HUDEP-2 (cell line): ENCODE results near the gene KAT5.
"Not testable (repeated sequence)": the region's sequence is repeated elsewhere in the genome, so short reads cannot be mapped to it uniquely, and the experiment has no call there.

Experiments
- DNase-seq, 76 experiments: peaks; one replicate each; lab custom pipeline; 2025; ENCODE audit not compliant: unreplicated experiment in 76 of 76; lab: John Stamatoyannopoulos, UW

KAT5 gene

DNA sequence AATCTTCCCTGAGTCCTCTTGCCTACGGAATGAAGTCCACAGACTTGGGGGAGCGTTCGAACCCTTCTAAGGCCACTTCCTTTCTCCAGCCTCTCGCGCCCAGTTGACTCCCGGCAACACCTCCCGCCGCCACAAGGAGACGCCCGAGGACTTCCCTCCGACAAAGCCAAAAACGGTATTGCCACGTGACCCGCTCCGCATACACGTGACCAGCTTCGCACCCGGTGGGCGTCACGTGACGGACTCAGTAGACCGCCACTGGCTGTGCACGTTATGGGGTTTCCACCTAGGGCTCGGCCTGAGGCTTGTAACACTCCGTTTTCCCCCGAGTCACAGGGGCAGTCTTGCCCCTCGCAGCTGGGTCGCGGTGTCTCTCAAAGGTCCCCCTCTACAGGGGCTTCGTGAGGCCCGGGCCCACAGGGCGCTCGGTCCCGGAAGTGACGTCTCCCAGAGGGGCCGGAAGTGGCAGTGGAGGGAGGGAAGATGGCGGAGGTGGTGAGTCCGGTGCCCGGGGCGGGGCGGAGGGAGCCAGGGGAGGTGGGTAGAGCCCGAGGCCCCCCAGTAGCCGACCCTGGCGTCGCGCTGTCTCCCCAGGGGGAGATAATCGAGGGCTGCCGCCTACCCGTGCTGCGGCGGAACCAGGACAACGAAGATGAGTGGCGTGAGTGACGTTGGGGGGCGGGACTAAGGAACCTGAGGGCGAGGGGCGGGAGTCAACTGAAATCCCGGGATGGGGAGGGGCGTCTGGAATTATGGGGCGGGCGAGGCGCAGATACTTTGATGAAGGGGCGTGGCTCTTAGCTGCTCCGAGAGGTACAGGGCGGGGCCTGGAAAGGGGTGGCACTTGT is at the start of gene KAT5:
Gene KAT5, plus strand, starts transcription at position 468 of the 848 bp plus-strand sequence. Its CDS starts 16 bp downstream, at position 484.
- peak; percentile 62 to 100 (median 96) for DNase-seq

DNA sequence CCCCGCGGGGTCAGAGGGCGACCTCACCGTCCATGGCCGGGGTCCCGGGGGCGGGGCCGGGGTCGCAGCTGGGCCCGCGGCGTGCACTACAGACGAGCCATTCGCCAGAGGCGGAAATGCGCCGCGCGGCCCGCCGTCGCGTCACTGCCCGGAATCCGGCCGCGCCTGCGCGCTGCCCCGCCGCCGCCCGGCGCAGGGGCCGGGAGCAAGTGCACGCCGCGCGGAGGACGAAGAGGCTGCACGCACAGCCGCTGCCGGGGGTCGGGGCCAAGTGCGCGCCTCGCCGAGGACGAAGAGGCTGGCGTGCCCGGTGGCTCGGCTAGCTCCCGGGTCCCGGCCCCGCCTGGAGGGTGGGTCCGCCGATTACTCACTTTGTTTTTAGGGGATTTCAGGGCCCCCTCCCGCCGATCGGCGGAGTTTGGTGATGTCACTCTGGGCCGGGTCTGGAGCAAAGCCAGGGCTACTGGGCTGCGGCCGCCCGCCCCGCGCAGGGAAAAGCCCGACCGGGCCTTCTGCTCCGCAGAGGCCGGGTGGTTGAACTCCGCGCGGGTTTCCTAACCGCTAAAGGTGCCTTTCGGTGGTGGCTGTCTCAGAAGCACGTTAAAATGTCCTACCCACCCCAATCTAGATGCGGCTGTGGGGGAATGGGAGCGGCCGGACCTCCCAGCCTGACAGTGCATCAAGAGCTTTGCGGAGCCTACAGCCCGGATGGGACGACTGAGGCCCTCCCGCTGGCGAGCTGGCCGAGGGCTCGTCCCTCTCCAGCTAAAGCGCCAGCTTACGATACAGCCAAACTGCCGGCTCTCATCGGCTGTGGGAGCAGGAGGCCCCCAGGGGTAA is 49.0 kb upstream of the KAT5 start, which contains the start of gene RELA:
Gene RELA, minus strand, starts transcription at position 118 of the 840 bp plus-strand sequence. Its CDS starts 84 bp downstream, at position 34.
- DNase-seq: peak in 73 of 76 experiments; percentile 67 to 97 (median 88)

DNA sequence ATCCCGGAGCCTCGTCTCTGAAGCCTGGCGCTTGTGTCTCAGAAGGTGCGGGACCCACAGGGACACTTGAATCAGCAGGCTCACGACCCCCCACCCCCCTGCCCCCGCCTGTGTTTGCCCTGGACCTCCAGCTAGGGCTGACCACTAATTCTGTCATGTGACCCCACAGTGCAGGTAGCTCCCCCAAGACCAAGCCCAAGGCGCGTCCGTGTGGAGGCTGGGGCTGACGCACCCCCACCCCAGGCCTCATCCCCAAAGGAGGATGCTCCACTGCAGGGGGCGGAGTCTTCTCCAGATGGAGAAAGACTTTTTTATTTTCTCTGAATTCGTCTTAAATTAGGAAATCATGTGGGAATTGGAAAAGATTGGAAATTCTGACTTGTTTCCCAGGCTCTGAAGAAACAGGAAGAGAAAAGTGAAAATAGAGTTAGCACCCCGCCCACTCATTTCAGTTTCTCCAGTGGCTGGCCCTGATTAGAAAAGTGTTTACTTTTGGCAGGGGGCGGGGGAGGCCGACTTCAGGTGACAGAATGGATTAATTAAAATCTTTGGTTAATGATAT is 48.3 kb upstream of the KAT5 start:
- DNase-seq: peak in 3 of 76 experiments; percentile 8 to 18 (median 8)

DNA sequence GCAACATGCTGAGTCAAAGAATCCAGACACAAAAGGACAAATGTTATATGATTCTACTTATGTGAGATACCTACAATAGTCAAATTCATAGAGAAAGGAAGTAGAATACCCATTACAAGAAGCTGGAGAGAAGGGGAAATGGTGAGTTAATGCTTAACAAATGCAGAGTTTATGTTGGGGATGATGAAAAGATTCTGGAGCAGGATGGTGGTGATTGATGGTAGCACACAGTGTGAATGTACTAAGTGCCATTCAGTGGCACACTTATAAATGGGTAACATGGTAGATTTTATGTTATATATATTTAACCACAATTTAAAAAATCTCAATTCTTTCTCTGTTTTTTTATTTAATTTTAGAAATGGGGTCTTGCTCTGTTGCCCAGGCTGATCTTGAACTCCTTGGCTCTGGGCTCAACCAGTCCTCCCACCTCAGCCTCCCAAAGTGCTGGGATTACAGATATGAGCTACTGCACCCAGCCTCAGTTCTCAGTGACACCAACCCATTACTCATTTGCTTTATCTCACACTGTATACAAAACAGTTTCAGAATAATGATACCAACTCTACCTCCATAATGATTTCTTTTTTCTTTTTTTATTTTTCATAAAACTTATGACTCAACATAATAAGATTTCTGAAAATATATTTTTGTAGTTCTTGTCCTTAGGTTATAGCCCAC is 39.7 kb upstream of the KAT5 start:
- no peak for DNase-seq

DNA sequence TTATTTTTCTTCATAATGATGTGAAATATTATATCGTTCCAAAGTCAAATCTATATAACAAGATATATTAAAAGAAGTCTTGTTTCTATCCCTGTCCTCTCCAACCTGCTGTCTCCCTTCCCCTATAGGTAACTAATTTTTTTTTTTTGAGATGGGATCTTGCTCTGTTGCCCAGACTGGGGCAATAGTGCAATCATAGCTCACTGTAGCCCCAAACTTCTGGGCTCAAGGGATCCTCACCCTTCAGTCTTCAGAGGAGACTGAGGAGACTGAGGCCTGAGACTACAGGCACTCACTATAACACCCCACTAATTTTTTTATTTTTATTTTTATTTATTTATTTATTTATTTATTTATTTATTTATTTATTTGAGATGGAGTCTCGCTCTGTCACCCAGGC is 39.1 kb upstream of the KAT5 start:
- DNase-seq: no peak

DNA sequence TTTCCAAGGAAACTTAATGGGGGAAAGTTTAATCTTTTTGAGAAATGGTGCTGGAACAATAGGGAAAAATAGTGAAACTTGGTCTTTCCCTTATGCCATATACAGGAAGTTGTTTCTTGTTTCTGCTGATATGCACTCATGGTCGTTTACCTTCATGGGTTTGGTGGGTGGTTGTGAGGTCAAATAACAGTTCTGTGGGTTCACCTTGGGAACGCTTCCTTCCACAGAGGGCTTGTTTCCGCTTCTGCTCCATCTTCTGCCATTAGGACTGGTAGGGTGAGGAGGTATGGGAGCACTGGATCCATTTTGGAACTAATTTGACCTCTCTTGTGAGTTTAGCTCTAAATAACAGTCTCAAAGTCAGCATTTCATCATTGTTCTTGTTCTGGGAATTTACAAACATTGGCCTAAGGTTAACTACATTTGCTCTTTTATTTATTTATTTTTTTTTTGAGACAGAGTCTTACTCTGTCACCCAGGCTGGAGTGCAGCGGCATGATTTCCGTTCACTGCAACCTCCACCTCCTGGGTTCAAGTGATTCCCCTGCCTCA is 31.8 kb upstream of the KAT5 start:
- no peak for DNase-seq

DNA sequence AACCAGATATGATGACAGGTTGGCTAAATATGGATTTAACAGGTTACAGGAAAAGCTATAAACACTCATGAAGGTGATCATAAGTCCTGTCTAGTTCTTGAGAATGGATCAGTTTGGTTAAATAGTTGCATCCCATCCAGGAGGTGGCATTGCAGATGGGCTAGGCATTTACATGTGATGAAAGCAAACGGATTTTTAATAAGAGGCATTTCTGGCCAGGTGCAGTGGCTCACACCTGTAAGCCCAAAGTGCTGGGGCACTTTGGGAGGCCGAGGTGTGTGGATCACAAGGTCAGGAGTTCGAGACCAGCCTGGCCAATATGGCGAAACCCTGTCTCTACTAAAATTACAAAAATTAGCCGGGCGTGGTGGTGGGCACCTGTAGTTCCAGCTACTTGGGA is 28.6 kb upstream of the KAT5 start:
- DNase-seq: not testable (repeated sequence)

DNA sequence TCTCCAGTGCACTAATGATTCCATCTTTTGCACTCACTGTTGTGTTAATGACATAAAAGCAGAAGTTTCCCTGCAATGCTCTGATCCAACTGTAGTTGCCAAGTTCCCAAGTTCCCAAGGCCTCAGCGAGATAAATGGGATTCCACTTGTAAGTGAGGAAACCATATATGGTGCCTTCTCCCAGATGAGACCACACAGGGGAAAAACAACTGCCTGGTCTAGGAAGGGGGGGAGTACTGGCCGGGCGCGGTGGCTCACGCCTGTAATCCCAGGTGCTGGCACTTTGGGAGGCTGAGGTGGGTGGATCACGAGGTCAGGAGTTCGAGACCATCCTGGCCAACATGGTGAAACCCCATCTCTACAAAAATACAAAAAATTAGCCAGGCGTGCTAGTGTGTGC is 26.1 kb upstream of the KAT5 start:
- DNase-seq: no peak

DNA sequence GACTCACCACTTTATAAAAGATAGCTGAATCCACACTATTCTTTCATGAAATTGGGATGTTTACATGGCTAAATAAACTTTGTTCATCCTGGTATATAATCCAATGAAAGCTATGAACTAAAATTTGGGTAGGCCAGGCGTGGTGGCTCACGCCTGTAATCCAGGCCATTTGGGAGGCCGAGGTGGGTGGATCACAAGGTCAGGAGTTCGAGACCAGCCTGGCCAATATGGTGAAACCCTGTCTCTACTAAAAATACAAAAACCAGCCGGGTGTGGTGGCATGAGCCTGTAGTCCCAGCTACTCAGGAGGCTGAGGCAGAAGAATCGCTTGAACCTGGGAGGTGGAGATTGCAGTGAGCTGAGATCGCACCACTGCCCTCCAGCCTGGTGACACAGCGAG is 20.2 kb upstream of the KAT5 start:
- not testable (repeated sequence) for DNase-seq

DNA sequence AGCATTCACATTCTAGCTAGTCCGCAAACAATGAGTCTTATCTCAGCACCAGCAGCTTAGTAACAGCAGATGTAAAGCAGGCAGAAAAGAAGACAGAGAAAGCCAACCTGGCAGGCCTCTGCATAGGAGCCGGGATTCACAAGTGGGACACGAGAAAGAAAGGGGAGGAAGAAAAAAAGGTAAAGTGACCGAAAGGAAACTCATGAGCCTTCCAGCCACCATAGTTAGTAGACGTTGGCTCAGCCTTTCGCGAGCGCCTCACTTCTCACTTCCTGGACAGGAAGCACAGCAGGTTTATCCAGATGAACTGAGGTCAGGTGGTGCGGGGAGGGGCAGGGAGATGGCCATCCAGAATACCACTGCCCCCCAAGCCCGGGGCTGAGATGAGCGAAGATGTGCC is 19.7 kb upstream of the KAT5 start:
- no peak for DNase-seq

DNA sequence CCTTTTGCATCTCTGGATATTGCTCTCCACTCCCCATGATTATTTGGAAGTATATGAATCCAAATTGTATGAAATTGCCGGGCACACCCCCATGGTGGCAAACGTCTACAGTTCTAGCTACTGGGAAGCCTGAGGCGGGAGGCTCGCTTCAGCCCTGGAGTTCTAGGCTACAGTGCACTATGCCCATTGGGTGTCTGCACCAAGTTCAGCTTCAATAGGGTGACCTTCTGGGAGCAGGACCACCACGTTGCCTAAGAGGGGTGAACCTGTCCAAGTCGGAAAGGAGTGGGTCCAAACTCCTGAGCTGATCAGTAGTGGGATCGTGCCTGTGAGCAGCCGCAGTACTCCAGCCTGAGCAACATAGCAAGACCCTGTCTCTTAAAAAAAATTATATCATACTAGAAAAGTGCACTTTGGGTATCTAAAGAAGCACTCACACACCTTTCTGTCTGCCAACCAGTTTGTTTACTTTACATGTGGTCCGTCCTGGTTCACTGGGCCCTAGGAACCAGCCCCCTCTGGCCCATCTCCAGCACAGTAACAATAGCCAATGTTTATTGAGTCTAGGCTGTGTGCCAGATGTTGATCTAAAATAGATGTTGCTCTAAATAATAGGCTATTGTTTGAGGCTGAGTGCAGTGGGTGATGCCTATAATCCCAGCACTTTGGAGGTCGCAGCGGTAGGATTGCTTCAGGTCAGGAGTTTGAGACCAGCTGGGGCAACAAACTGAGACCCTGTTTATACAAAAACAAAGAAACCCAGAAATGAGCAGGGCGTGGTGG is 16.4 kb upstream of the KAT5 start:
- DNase-seq: no peak

DNA sequence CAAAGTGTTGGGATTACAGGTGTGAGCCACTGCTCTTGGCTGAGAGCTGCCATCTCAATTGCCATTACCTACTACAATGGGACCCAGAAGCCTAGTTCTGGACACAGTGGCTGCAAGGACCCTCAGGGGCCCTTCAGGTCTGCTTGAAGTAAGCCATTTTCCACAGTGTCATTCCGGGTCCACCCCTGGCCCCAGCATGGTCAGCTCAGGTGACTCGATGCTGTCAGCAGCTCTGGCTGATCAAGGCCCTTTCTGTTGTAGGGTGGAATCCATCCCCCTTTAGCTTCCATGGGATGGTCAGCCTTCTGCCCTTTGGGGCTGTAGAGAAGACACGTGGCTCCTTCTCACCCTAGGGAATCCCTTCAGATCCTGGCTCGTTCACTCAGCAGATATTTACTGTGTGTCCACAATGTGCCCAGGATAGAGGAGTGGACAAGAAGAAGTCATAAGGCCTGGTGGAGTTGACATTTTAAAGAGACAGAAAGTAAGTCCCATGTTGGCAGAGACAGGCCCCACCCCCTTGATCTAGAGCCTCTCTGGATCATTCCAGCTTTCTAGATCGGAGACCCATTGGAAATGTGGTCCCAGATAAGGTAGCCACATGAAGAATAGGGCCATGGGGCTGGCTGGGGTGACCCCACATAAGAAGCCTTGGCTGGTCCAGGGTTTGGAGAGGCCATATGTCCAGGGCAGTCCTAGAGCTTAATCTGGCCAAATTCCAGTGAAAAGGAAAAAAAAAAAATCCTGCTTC is 15.1 kb upstream of the KAT5 start:
- no peak for DNase-seq

DNA sequence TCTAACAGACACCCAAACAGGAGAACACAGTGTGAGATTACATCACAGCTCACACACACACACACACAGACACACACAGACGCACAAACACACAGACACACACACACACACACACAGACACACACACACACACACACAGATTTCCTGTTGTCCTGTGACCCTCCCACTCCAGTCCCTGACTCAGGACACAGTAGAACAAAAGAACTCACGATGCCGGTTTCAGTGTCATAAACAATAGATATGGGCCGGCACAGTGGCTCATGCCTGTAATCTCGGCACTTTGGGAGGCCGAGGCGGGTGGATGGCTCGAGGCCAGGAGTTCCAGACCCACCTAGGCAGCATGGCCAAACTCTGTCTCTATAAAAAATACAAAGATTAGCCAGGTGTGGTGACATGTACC is 13.8 kb upstream of the KAT5 start:
- DNase-seq: no peak

DNA sequence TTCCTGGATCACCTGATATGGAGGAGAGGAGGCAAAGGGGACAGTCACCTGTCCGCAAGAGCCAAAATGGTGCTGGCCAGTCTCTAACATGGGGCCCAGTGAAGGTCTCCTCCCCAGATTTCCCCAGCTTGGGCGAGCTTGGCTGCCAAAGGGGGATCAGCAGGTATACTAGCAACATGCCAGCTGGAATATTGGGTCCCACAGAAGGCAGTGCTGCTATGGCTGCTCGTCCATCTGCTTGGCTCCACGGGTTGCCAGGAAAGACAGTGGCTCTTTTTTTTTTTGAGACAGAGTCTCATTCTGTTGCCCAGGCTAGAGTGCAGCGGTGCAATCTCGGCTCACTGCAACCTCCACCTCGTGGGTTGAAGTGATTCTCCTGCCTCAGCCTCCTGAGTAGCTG is 12.7 kb upstream of the KAT5 start:
- DNase-seq: no peak

DNA sequence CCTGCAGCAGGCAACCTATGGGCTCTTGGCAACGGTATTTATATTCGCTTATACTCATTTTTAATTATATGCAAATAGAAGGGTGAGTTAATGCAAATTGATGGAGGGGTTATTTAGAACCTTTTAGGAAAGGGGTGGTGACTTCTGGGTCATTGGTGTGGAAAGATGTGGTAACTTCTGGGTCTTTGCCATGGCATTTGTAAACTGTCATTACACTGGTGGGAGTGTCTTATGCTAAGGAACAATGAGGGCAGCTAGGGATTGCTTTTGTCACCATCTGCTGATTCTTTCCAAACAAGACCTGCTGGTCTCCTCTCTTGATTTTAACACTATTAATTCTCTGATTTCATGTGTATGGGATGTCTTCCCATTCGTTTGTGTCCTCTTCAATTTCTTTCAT is 11.7 kb upstream of the KAT5 start:
- peak in 2 of 76 experiments; percentile 17 to 26 for DNase-seq

DNA sequence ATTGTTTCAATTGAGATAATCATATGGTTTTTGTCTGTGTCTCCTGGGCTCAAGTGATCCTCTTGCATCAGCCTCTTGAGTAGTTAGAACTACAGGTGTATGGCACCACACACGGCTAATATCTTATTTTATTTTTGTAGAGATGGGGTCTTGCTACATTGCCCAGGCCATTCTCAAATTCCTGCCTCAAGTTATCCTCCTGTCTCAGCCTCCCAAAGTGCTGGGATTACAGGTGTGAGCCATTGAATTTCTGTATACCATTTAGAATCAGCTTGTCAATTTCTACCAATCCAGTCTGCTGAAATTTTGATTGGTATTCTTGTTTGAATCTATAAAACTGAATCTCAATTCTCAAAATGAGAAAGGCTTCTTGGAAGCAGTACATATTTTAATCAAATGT is 10.4 kb upstream of the KAT5 start:
- DNase-seq: no peak

DNA sequence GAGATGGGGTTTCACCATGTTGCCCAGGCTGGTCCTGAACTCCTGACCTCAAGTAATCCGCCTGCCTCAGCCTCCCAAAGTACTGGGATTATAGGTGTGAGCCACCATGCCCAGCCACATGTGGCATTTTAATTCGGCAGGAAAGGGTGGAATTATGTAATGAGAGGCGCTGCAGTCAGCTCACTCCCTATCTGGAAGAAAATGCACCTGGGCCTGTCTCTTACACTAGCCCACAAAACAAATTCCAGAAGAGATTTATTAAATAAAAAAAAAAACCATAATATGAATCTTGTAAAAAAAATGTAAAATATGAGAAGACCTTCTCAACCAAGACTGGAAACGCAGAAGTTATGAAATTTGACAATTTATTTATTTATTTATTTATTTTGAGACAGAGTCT is 8.2 kb upstream of the KAT5 start:
- DNase-seq: no peak

DNA sequence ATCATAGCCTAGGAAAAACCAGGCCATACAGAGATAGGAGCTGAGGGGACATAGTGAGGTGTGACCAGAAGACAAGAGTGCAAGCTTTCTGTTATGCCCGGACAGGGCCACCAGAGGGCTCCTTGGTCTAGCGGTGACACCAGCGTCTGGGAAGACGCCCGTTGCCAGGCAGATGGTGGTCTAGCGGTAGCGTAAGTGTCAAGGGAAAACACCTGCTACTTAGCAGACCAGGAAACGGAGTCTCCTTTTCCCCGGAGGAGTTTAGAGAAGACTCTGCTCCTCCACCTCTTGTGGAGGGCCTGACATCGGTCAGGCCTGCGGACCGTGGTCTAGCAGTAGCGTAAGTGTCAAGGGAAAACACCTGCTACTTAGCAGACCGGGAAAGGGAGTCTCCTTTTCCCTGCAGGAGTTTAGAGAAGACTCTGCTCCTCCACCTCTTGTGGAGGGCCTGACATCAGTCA is 5.7 kb upstream of the KAT5 start:
- DNase-seq: peak in 51 of 76 experiments; percentile 6 to 70 (median 50)

DNA sequence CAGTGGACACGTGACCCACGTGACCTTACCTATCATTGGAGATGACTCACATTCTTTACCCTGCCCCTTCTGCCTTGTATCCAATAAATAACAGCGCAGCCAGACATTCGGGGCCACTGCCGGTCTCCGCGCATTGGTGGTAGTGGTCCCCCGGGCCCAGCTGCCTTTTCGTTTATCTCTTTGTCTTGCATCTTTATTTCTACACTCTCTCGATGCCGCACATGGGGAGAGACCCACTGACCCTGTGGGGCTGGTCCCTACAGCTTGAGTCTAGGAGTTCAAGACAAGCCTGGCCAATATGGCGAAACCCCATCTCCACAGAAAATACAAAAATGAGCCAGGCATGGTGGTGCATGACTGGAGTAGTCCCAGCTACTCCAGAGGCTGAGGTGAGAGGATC is 5.0 kb upstream of the KAT5 start:
- not testable (repeated sequence) for DNase-seq
